Measurements from ENCODE around the gene CLASRP.
"Not testable (repeated sequence)": the region's sequence is repeated elsewhere in the genome, so short reads cannot be mapped to it uniquely, and the experiment has no call there.

CLASRP gene

DNA sequence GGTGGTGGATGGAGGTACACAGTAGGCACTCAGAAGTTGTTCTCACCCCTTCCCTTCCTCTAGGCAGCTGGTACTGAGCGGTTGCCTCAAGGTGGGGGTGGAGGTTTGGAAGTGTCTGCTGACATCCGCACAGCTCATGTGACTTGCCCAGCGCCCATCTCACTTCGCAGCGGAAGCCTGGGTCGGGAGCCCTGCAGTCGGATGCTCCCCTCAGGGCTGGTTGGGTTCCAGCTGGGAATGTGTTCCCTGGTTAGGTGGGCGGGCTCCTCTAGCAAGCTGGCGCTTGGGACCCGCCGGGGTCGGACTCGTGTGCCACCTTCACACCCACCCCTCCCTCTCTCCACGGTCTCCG lies 64.3 kb downstream of the CLASRP start:
- H3K36me3 ChIP-seq (replicated peaks; ENCODE audit: insufficient read depth, low read length): no peaks in the 10 kb centered on the region
- peaks cover 30% of the 10 kb centered on the region for H3K4me1 ChIP-seq (ENCODE audit: low read length)
- no peak for DNase-seq
- no peaks in the 10 kb centered on the region for H3K9me2 ChIP-seq (replicated peaks; ENCODE audit: insufficient read depth, low read length)
- TF ChIP-seq EZH2 (optimal IDR thresholded peaks at IDR 0.05; ENCODE audit: low read depth, low read length): no peak
- peaks cover 7% of the 10 kb centered on the region; the same call in 1 of the 2 replicates for H3F3A ChIP-seq (ENCODE audit: insufficient read depth, low read length)
- peaks cover 12% of the 10 kb centered on the region for H4K20me1 ChIP-seq (ENCODE audit: insufficient read depth, low read length)
- H3K4me2 ChIP-seq (ENCODE audit: low read depth, low read length): peak overlapping the region; percentile 43; the same call in 1 of the 2 replicates
- no peak overlapping the region for H3K4me3 ChIP-seq (ENCODE audit: low read length)
- H2AFZ ChIP-seq (ENCODE audit: low read length): no peak overlapping the region
- no peaks in the 10 kb centered on the region for H3K27me3 ChIP-seq (replicated peaks; ENCODE audit: insufficient read depth, low read length)
- no peaks in the 10 kb centered on the region for H3K9me3 ChIP-seq (replicated peaks; ENCODE audit: insufficient read depth, low read length)
- H3K9ac ChIP-seq (ENCODE audit: low read length): no peak overlapping the region
- peaks cover 100% of the 10 kb centered on the region for H3K79me2 ChIP-seq (ENCODE audit: low read length)
- H3K27ac ChIP-seq (ENCODE audit: low read length): no peak overlapping the region; the same call in 1 of the 2 replicates

GRCh38 chr19:45103508-45104319 lies 64.9 kb downstream of the CLASRP start:
- H3K27ac ChIP-seq (ENCODE audit: low read length): peak overlapping the region; percentile 75; the same call in 1 of the 2 replicates

GRCh38 chr19:45104658-45105349 lies 66.0 kb downstream of the CLASRP start:
- Histone ChIP-seq H3K9me2 (replicated peaks; ENCODE audit: insufficient read depth, low read length) (no peaks in the 10 kb centered on the region), H3K4me3 (ENCODE audit: low read length) (peak overlapping the region; percentile 17; the same call in 1 of the 2 replicates), H2AFZ (ENCODE audit: low read length) (no peak overlapping the region), H3K4me1 (ENCODE audit: low read length) (peaks cover 30% of the 10 kb centered on the region), H3K27ac (ENCODE audit: low read length) (peak overlapping the region; percentile 75), H3K79me2 (ENCODE audit: low read length) (peaks cover 100% of the 10 kb centered on the region), H3K9ac (ENCODE audit: low read length) (peak overlapping the region; percentile 16; the same call in 1 of the 2 replicates), H3K36me3 (replicated peaks; ENCODE audit: insufficient read depth, low read length) (no peaks in the 10 kb centered on the region), H3K27me3 (replicated peaks; ENCODE audit: insufficient read depth, low read length) (no peaks in the 10 kb centered on the region), H3K9me3 (replicated peaks; ENCODE audit: insufficient read depth, low read length) (no peaks in the 10 kb centered on the region), H3F3A (ENCODE audit: insufficient read depth, low read length) (peaks cover 7% of the 10 kb centered on the region; the same call in 1 of the 2 replicates), H3K4me2 (ENCODE audit: low read depth, low read length) (peak overlapping the region; percentile 49; the same call in 1 of the 2 replicates), H4K20me1 (ENCODE audit: insufficient read depth, low read length) (peaks cover 4% of the 10 kb centered on the region)
- DNase-seq: peak; percentile 31
- TF ChIP-seq CTCF (IDR thresholded peaks at IDR 0.05; ENCODE audit: low read length): no peak
- TF ChIP-seq EZH2phosphoT487 (IDR thresholded peaks at IDR 0.05; ENCODE audit: low read length): no peak
- no peak for TF ChIP-seq EZH2 (optimal IDR thresholded peaks at IDR 0.05; ENCODE audit: low read depth, low read length)

More at GRCh38 chr19:45103508-45104319, 64.9 kb downstream of the CLASRP start:
- no peak for DNase-seq
- H2AFZ ChIP-seq (ENCODE audit: low read length): no peak overlapping the region
- no peak overlapping the region for H3K9ac ChIP-seq (ENCODE audit: low read length)
- H4K20me1 ChIP-seq (ENCODE audit: insufficient read depth, low read length): peaks cover 12% of the 10 kb centered on the region
- no peaks in the 10 kb centered on the region for H3K9me3 ChIP-seq (replicated peaks; ENCODE audit: insufficient read depth, low read length)
- H3K27me3 ChIP-seq (replicated peaks; ENCODE audit: insufficient read depth, low read length): no peaks in the 10 kb centered on the region
- peaks cover 30% of the 10 kb centered on the region for H3K4me1 ChIP-seq (ENCODE audit: low read length)
- peaks cover 7% of the 10 kb centered on the region; the same call in 1 of the 2 replicates for H3F3A ChIP-seq (ENCODE audit: insufficient read depth, low read length)
- no peaks in the 10 kb centered on the region for H3K9me2 ChIP-seq (replicated peaks; ENCODE audit: insufficient read depth, low read length)
- TF ChIP-seq CTCF (IDR thresholded peaks at IDR 0.05; ENCODE audit: low read length) (no peak), EZH2 (optimal IDR thresholded peaks at IDR 0.05; ENCODE audit: low read depth, low read length) (no peak), EZH2phosphoT487 (IDR thresholded peaks at IDR 0.05; ENCODE audit: low read length) (no peak)
- H3K79me2 ChIP-seq (ENCODE audit: low read length): peaks cover 100% of the 10 kb centered on the region
- peak overlapping the region; percentile 49; the same call in 1 of the 2 replicates for H3K4me2 ChIP-seq (ENCODE audit: low read depth, low read length)
- H3K4me3 ChIP-seq (ENCODE audit: low read length): no peak overlapping the region; the same call in 1 of the 2 replicates
- H3K36me3 ChIP-seq (replicated peaks; ENCODE audit: insufficient read depth, low read length): no peaks in the 10 kb centered on the region

GRCh38 chr19:45106363-45106762 lies 67.5 kb downstream of the CLASRP start:
- not testable (repeated sequence) for H3K9me3 ChIP-seq (replicated peaks; ENCODE audit: insufficient read depth, low read length); H3K4me3 ChIP-seq (ENCODE audit: low read length); H3F3A ChIP-seq (ENCODE audit: insufficient read depth, low read length); H3K9ac ChIP-seq (ENCODE audit: low read length); DNase-seq; H2AFZ ChIP-seq (ENCODE audit: low read length); H3K9me2 ChIP-seq (replicated peaks; ENCODE audit: insufficient read depth, low read length); H3K36me3 ChIP-seq (replicated peaks; ENCODE audit: insufficient read depth, low read length); H3K27me3 ChIP-seq (replicated peaks; ENCODE audit: insufficient read depth, low read length); H3K27ac ChIP-seq (ENCODE audit: low read length); H3K4me2 ChIP-seq (ENCODE audit: low read depth, low read length); H4K20me1 ChIP-seq (ENCODE audit: insufficient read depth, low read length)
- Histone ChIP-seq H3K79me2 (ENCODE audit: low read length) (peaks cover 99% of the 10 kb centered on the region), H3K4me1 (ENCODE audit: low read length) (peaks cover 30% of the 10 kb centered on the region)
